ENCODE data around the gene CDH26.

- no peak for TF ChIP-seq GATA2 (IDR thresholded peaks at IDR 0.05; ENCODE audit: low read depth, low read length)
- TF ChIP-seq GATA3 (IDR thresholded peaks at IDR 0.05; ENCODE audit: low read depth, low read length), result no peak
Observed at GRCh38 chr20:60026010-60026409, 67.8 kb downstream of the CDH26 start.

Measured in SH-SY5Y (cell line).